ENCODE measurements around the gene PCNT. TPM values are rescaled to one million over a fixed set of nuclear protein-coding genes. Genes with fewer than 3 reads are reported as not detected.

PCNT gene
- total and polyA plus RNA-seq, 9 of the 15 experiments (the other 6 are each of a cell fraction or from before 2014, with no cell fraction given): 9.1 to 53.5 (median 31.3) TPM

DNA sequence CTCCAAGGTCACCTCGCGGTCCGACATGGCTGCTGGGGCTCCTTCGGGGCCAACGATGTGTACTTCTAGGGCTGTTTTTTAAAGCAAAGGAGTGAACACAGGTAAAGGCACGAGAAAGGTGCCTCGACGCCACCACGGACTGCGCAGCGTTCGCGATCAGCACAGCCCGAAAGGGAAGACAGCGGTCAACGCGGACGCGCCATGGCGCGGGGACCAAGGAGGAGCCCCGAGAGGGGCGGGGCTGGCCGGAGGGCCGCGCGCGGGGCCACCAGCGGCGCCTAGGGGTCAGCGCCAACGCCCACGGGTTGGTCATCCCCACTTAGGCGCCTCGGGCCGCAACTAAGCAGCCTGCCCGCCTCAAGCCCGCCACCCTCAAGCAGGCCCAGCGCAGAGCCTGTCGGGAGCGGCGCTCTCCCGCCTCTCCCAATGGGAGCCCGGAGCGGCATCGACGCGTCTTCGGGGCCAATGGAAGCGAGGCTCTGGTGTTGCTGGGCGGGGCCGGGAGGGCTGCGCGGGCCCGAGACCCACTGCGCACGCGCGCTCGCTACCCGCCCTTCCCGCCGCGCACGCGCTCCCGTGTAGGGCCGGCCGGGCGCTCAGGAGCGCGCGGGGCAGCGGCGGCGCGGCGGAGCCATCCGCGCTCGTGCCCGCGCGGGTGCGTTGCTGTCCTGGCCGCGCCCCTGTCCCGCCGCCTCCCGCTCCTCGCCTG lies 134.5 kb downstream of the PCNT start, which contains the start of gene DIP2A (continued):
- TF ChIP-seq, protein P1, sequence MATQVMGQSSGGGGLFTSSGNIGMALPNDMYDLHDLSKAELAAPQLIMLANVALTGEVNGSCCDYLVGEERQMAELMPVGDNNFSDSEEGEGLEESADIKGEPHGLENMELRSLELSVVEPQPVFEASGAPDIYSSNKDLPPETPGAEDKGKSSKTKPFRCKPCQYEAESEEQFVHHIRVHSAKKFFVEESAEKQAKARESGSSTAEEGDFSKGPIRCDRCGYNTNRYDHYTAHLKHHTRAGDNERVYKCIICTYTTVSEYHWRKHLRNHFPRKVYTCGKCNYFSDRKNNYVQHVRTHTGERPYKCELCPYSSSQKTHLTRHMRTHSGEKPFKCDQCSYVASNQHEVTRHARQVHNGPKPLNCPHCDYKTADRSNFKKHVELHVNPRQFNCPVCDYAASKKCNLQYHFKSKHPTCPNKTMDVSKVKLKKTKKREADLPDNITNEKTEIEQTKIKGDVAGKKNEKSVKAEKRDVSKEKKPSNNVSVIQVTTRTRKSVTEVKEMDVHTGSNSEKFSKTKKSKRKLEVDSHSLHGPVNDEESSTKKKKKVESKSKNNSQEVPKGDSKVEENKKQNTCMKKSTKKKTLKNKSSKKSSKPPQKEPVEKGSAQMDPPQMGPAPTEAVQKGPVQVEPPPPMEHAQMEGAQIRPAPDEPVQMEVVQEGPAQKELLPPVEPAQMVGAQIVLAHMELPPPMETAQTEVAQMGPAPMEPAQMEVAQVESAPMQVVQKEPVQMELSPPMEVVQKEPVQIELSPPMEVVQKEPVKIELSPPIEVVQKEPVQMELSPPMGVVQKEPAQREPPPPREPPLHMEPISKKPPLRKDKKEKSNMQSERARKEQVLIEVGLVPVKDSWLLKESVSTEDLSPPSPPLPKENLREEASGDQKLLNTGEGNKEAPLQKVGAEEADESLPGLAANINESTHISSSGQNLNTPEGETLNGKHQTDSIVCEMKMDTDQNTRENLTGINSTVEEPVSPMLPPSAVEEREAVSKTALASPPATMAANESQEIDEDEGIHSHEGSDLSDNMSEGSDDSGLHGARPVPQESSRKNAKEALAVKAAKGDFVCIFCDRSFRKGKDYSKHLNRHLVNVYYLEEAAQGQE (IDR thresholded peaks at IDR 0.05; ENCODE audit: borderline replicate concordance): peak; percentile 90
- TF ChIP-seq, protein P1 (CRISPR knock-in tag; IDR thresholded peaks at IDR 0.05; ENCODE audit: low read depth): peak; percentile 85
- TF ChIP-seq CBFB (CRISPR knock-in tag; IDR thresholded peaks at IDR 0.05) (peak; percentile 21; the same call in 1 of the 2 replicates), THRAP3 (IDR thresholded peaks at IDR 0.05; ENCODE audit: borderline replicate concordance) (no peak), SIX5 (IDR thresholded peaks at IDR 0.05; ENCODE audit: borderline replicate concordance in 1 of 2, insufficient read depth in 1 of 2, low read depth in 1 of 2, low read length in 2 of 2) (no peak), POLR2H (tag; IDR thresholded peaks at IDR 0.05; ENCODE audit: low read depth) (peak; percentile 95), EWSR1 (IDR thresholded peaks at IDR 0.05; ENCODE audit: borderline replicate concordance, low read depth, partially characterized antibody) (no peak), SPI1 (IDR thresholded peaks at IDR 0.05; ENCODE audit: borderline replicate concordance, low read depth, low read length) (no peak)
- TF ChIP-seq, protein P2, sequence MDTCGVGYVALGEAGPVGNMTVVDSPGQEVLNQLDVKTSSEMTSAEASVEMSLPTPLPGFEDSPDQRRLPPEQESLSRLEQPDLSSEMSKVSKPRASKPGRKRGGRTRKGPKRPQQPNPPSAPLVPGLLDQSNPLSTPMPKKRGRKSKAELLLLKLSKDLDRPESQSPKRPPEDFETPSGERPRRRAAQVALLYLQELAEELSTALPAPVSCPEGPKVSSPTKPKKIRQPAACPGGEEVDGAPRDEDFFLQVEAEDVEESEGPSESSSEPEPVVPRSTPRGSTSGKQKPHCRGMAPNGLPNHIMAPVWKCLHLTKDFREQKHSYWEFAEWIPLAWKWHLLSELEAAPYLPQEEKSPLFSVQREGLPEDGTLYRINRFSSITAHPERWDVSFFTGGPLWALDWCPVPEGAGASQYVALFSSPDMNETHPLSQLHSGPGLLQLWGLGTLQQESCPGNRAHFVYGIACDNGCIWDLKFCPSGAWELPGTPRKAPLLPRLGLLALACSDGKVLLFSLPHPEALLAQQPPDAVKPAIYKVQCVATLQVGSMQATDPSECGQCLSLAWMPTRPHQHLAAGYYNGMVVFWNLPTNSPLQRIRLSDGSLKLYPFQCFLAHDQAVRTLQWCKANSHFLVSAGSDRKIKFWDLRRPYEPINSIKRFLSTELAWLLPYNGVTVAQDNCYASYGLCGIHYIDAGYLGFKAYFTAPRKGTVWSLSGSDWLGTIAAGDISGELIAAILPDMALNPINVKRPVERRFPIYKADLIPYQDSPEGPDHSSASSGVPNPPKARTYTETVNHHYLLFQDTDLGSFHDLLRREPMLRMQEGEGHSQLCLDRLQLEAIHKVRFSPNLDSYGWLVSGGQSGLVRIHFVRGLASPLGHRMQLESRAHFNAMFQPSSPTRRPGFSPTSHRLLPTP (IDR thresholded peaks at IDR 0.05; ENCODE audit: borderline replicate concordance, extremely low read depth, insufficient read length): no peak
- TF ChIP-seq, protein P3, sequence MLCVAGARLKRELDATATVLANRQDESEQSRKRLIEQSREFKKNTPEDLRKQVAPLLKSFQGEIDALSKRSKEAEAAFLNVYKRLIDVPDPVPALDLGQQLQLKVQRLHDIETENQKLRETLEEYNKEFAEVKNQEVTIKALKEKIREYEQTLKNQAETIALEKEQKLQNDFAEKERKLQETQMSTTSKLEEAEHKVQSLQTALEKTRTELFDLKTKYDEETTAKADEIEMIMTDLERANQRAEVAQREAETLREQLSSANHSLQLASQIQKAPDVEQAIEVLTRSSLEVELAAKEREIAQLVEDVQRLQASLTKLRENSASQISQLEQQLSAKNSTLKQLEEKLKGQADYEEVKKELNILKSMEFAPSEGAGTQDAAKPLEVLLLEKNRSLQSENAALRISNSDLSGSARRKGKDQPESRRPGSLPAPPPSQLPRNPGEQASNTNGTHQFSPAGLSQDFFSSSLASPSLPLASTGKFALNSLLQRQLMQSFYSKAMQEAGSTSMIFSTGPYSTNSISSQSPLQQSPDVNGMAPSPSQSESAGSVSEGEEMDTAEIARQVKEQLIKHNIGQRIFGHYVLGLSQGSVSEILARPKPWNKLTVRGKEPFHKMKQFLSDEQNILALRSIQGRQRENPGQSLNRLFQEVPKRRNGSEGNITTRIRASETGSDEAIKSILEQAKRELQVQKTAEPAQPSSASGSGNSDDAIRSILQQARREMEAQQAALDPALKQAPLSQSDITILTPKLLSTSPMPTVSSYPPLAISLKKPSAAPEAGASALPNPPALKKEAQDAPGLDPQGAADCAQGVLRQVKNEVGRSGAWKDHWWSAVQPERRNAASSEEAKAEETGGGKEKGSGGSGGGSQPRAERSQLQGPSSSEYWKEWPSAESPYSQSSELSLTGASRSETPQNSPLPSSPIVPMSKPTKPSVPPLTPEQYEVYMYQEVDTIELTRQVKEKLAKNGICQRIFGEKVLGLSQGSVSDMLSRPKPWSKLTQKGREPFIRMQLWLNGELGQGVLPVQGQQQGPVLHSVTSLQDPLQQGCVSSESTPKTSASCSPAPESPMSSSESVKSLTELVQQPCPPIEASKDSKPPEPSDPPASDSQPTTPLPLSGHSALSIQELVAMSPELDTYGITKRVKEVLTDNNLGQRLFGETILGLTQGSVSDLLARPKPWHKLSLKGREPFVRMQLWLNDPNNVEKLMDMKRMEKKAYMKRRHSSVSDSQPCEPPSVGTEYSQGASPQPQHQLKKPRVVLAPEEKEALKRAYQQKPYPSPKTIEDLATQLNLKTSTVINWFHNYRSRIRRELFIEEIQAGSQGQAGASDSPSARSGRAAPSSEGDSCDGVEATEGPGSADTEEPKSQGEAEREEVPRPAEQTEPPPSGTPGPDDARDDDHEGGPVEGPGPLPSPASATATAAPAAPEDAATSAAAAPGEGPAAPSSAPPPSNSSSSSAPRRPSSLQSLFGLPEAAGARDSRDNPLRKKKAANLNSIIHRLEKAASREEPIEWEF (CRISPR knock-in tag; IDR thresholded peaks at IDR 0.05): no peak; the same call in 1 of the 2 replicates
